AG09309 (cell line): ENCODE results near the gene B2M.
"Not testable (repeated sequence)": the region's sequence is repeated elsewhere in the genome, so short reads cannot be mapped to it uniquely, and the experiment has no call there.

Experiments used
- DNase-seq: peaks from one replicate; pipeline ENCODE4 v3.0.0-alpha.2; 2010; ENCODE audit warnings: low read depth
- H3K4me3 ChIP-seq: 2 replicates; pipeline ENCODE4 v1.5.1; 2011; ENCODE audit warnings: mild to moderate bottlenecking, low read depth, low read length, moderate library complexity; ENCODE audit not compliant: control insufficient read depth
- TF ChIP-seq, protein P1 (sequence below): IDR thresholded peaks from 2 replicates; pipeline ENCODE4 v1.5.1; 2011; ENCODE audit warnings: mild to moderate bottlenecking, low read depth, low read length, inconsistent platforms; ENCODE audit not compliant: insufficient read depth, control insufficient read depth; ENCODE audit errors: missing control alignments

Gene B2M

DNA sequence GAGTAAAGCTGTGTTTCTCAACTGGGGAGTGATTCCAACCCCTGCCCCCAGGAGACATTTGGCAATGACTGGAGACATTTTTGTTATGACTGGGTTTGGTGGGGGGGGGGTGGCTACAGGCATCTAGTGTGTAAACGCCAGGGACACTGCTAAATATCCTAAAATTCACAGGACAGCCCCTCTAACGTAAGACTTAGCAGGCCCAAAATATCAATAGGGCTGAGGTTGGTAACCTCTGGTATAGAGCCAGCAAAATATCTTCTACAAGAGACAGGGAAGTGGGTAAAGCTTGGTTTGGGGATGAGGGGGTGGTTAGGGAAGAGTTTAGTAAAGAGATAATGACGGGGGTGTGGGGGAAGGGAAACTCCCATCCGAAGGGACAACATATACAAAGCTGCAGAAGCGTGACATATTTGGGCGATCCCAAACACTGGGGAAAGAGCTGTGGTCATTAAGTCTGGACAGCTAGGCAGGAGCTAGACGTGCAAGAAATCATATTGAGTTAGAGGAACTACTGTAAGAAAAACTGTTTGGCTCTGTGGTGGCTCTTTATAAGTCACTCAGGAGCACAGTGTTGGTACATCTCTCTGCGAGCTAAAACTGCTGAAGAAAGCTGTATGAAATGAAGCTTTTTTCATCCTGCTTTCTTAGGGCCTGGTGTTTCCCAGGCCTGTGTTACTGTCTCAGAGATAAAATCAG is 24.3 kb downstream of the B2M start:
- TF ChIP-seq, protein P1, sequence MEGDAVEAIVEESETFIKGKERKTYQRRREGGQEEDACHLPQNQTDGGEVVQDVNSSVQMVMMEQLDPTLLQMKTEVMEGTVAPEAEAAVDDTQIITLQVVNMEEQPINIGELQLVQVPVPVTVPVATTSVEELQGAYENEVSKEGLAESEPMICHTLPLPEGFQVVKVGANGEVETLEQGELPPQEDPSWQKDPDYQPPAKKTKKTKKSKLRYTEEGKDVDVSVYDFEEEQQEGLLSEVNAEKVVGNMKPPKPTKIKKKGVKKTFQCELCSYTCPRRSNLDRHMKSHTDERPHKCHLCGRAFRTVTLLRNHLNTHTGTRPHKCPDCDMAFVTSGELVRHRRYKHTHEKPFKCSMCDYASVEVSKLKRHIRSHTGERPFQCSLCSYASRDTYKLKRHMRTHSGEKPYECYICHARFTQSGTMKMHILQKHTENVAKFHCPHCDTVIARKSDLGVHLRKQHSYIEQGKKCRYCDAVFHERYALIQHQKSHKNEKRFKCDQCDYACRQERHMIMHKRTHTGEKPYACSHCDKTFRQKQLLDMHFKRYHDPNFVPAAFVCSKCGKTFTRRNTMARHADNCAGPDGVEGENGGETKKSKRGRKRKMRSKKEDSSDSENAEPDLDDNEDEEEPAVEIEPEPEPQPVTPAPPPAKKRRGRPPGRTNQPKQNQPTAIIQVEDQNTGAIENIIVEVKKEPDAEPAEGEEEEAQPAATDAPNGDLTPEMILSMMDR: no peak
- H3K4me3 ChIP-seq: no peak overlapping the region

DNA sequence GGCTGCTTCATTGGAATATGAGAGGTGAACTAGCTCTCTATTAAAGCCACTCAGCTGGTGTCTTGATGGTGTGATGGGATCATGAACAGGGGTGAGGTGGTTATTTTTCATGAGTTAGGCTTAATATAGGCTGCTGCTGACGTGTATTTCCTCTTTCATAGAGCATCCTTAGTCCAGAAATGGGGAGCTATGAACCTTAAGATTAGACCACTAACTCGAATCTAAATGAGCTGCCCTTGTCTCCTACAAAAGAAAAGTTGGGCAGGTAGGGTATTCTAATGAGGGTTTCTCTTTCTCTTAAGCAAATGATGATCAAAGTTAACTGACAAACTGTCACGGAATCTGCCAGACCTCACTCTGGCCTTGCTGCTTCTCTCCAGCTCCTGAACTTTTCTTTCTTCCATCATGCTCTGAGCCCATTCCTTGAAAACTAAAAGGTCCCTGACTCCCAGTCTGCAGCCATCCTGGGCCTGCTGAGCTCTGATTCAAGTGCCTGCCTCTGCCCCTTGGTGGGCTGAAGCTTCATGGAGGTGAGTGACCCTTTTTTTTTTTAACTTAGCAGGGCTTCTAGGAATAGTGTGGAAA is 25.0 kb downstream of the B2M start, which contains the start of gene TRIM69:
Gene TRIM69 (plus strand): TSS at position 348 of the 585 bp plus-strand sequence. CDS start 177 bp downstream, at position 525.
- no peak within 1 kb of the TSS for H3K4me3 ChIP-seq
- TF ChIP-seq, protein P1: no peak
- no peak for DNase-seq

More for the DNA sequence above, 24.3 kb downstream of the B2M start:
- no peak for DNase-seq

DNA sequence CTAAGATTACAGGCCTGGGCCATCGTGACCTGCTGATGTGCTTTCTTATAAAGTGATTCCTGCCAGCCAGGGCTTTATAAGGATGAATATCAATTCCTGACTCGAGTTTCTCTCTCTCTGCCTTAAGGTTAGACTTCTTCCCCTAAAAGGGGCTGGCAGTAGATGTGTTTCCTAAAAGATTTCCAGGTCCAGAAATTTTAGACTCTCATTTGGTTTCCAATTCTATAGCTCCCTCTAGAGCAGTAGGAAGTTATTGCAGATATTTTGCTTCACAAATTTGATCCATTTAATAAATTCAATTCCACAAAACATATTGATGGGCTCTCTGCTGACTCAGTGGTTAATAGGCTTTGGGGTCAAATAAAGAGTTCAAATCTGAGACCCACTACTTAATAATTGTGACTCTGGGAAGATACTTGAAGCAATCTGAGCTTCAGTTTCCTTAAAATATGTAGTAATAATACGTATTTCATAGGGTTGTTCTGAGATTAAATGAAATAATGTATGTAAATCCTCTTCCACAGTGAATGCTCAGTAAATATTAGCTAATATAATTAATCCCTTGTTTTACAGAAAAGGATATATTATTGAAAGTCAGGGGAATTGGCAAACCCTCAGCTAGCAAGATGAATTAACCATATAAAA is 27.1 kb downstream of the B2M start:
- DNase-seq: no peak
- TF ChIP-seq, protein P1: peak; percentile 59
- H3K4me3 ChIP-seq: no peak overlapping the region

DNA sequence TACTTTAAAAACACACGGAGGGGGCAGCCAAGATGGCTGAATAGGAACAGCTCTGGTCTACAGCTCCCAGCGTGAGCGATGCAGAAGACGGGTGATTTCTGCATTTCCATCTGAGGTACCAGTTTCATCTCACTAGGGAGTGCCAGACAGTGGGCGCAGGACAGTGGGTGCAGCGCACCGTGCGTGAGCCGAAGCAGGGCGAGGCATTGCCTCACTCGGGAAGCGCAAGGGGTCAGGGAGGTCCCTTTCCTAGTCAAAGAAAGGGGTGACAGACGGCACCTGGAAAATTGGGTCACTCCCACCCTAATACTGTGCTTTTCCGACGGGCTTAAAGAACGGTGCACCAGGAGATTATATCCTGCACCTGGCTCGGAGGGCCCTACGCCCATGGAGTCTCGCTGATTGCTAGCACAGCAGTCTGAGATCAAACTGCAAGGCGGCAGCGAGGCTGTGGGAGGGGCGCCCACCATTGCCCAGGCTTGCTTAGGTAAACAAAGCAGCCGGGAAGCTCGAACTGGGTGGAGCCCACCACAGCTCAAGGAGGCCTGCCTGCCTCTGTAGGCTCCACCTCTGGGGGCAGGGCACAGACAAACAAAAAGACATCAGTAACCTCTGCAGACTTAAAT is 28.0 kb downstream of the B2M start:
- H3K4me3 ChIP-seq, DNase-seq: not testable (repeated sequence)

DNA sequence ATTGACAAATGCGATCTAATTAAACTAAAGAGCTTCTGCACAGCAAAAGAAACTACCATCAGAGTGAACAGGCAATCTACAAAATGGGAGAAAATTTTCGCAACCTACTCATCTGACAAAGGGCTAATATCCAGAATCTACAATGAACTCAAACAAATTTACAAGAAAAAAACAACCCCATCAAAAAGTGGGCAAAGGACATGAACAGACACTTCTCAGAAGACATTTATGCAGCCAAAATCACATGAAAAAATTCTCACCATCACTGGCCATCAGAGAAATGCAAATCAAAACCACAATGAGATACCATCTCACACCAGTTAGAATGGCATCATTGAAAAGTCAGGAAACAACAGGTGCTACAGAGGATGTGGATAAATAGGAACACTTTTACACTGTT is 32.1 kb downstream of the B2M start:
- not testable (repeated sequence) for H3K4me3 ChIP-seq, DNase-seq

DNA sequence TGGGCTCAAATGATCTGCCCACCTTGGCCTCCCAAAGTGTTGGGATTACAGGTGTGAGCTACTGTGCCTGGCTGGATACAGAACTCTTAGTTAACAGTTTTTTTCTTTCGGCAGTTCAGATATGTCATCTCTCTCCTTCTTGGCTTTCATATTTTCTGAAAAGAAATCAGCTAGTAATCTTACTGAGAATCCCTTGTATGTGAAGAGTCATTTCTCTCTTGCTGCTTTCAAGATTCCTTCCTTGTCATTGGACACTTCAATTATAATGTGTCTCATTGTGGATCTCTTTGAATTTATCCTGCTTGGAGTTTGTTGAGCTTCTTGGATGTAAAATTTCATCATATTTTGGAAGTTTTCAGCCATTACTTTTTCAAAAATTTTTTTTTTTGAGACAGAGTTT is 42.0 kb downstream of the B2M start:
- no peak for DNase-seq
- no peak overlapping the region for H3K4me3 ChIP-seq
- TF ChIP-seq, protein P1: no peak

DNA sequence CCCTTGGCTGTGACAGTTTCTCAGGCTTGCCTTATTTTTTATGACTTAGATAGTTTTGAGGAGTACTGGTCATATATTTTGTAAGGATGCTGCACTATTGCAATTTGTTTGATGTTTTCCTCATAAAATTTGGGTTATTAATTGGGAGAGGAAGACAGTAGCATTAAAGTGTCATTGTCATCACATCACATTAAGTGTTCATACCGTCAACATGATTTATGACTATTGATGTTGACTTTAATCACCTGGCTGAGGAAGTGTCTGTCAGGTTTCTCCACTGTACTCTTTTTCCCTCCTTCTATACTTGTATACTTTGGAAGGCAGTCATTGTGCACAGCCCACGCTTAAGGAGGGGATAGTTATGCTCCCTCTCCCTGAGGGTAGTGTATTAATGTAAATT is 51.9 kb downstream of the B2M start:
- no peak for DNase-seq
- TF ChIP-seq, protein P1: no peak
- no peak overlapping the region for H3K4me3 ChIP-seq
